ENCODE measurements around the gene DOCK9. TPM values are rescaled to one million over a fixed set of nuclear protein-coding genes. Genes with fewer than 3 reads are reported as not detected.

DOCK9 gene
- total RNA-seq, 1 experiment from 2014 or later, result 6.7 TPM

- H3K36me3 ChIP-seq (ENCODE audit: insufficient read depth, low read length), result no peaks in the 10 kb centered on the region
- DNase-seq, result no peak
- no peaks in the 10 kb centered on the region for H3K9me2 ChIP-seq (replicated peaks; ENCODE audit: insufficient read depth, low read length)
- no peak overlapping the region for H3K27ac ChIP-seq (ENCODE audit: low read length)
- H3K27me3 ChIP-seq (ENCODE audit: low read length), result no peaks in the 10 kb centered on the region
- no peak overlapping the region for H3K9ac ChIP-seq (ENCODE audit: low read length)
- H3K79me2 ChIP-seq (ENCODE audit: low read length), result no peaks in the 10 kb centered on the region
- H3K4me2 ChIP-seq (ENCODE audit: low read depth, low read length, poor library complexity, severe bottlenecking), result no peak overlapping the region
- no peaks in the 10 kb centered on the region for H4K20me1 ChIP-seq (ENCODE audit: insufficient read depth, low read depth, low read length)
- H3K4me1 ChIP-seq (ENCODE audit: low read length), result no peaks in the 10 kb centered on the region
- H3K4me3 ChIP-seq (ENCODE audit: low read length), result no peak overlapping the region
- no peaks in the 10 kb centered on the region for H3K9me3 ChIP-seq (ENCODE audit: low read length)
- H2AFZ ChIP-seq (ENCODE audit: low read length), result no peak overlapping the region
Measured at GRCh38 chr13:98791611-98792010, 186.3 kb downstream of the DOCK9 start.

- no peaks in the 10 kb centered on the region for H3K9me3 ChIP-seq (ENCODE audit: low read length)
- no peak overlapping the region for H2AFZ ChIP-seq (ENCODE audit: low read length)
- no peaks in the 10 kb centered on the region for H3K9me2 ChIP-seq (replicated peaks; ENCODE audit: insufficient read depth, low read length)
- no peaks in the 10 kb centered on the region for H3K79me2 ChIP-seq (ENCODE audit: low read length)
- H4K20me1 ChIP-seq (ENCODE audit: insufficient read depth, low read depth, low read length), result no peaks in the 10 kb centered on the region
- no peak overlapping the region for H3K4me2 ChIP-seq (ENCODE audit: low read depth, low read length, poor library complexity, severe bottlenecking)
- no peak overlapping the region for H3K27ac ChIP-seq (ENCODE audit: low read length)
- H3K36me3 ChIP-seq (ENCODE audit: insufficient read depth, low read length), result no peaks in the 10 kb centered on the region
- H3K27me3 ChIP-seq (ENCODE audit: low read length), result no peaks in the 10 kb centered on the region
- H3K9ac ChIP-seq (ENCODE audit: low read length), result no peak overlapping the region
- H3K4me1 ChIP-seq (ENCODE audit: low read length), result no peaks in the 10 kb centered on the region
- DNase-seq, result no peak
- H3K4me3 ChIP-seq (ENCODE audit: low read length), result no peak overlapping the region
Measured at GRCh38 chr13:98787996-98788395, 189.9 kb downstream of the DOCK9 start.

GRCh38 chr13:98787173-98787572 lies 190.7 kb downstream of the DOCK9 start:
- no peaks in the 10 kb centered on the region for H3K9me3 ChIP-seq (ENCODE audit: low read length)

GRCh38 chr13:98786023-98786422 lies 191.8 kb downstream of the DOCK9 start:
- DNase-seq, result no peak

More at GRCh38 chr13:98787173-98787572, 190.7 kb downstream of the DOCK9 start:
- H3K9ac ChIP-seq (ENCODE audit: low read length), result no peak overlapping the region
- no peak for DNase-seq
- no peaks in the 10 kb centered on the region for H3K4me1 ChIP-seq (ENCODE audit: low read length)
- H3K27me3 ChIP-seq (ENCODE audit: low read length), result no peaks in the 10 kb centered on the region
- no peaks in the 10 kb centered on the region for H4K20me1 ChIP-seq (ENCODE audit: insufficient read depth, low read depth, low read length)
- no peak overlapping the region for H3K4me2 ChIP-seq (ENCODE audit: low read depth, low read length, poor library complexity, severe bottlenecking)
- no peak overlapping the region for H3K27ac ChIP-seq (ENCODE audit: low read length)
- H3K79me2 ChIP-seq (ENCODE audit: low read length), result no peaks in the 10 kb centered on the region
- no peak overlapping the region for H3K4me3 ChIP-seq (ENCODE audit: low read length)
- no peaks in the 10 kb centered on the region for H3K36me3 ChIP-seq (ENCODE audit: insufficient read depth, low read length)
- H2AFZ ChIP-seq (ENCODE audit: low read length), result no peak overlapping the region
- H3K9me2 ChIP-seq (replicated peaks; ENCODE audit: insufficient read depth, low read length), result no peaks in the 10 kb centered on the region

GRCh38 chr13:98785405-98785804 lies 192.5 kb downstream of the DOCK9 start:
- Histone ChIP-seq H4K20me1 (ENCODE audit: insufficient read depth, low read depth, low read length) (no peaks in the 10 kb centered on the region), H3K4me3 (ENCODE audit: low read length) (no peak overlapping the region)

More at GRCh38 chr13:98786023-98786422, 191.8 kb downstream of the DOCK9 start:
- Histone ChIP-seq H3K4me2 (ENCODE audit: low read depth, low read length, poor library complexity, severe bottlenecking) (no peak overlapping the region), H3K9me2 (replicated peaks; ENCODE audit: insufficient read depth, low read length) (no peaks in the 10 kb centered on the region), H3K79me2 (ENCODE audit: low read length) (no peaks in the 10 kb centered on the region), H4K20me1 (ENCODE audit: insufficient read depth, low read depth, low read length) (no peaks in the 10 kb centered on the region), H3K9ac (ENCODE audit: low read length) (no peak overlapping the region), H3K36me3 (ENCODE audit: insufficient read depth, low read length) (no peaks in the 10 kb centered on the region), H3K4me1 (ENCODE audit: low read length) (no peaks in the 10 kb centered on the region), H3K4me3 (ENCODE audit: low read length) (no peak overlapping the region), H3K27me3 (ENCODE audit: low read length) (no peaks in the 10 kb centered on the region), H3K9me3 (ENCODE audit: low read length) (no peaks in the 10 kb centered on the region), H3K27ac (ENCODE audit: low read length) (no peak overlapping the region), H2AFZ (ENCODE audit: low read length) (no peak overlapping the region)

GRCh38 chr13:98784666-98785065 lies 193.2 kb downstream of the DOCK9 start:
- Histone ChIP-seq H3K36me3 (ENCODE audit: insufficient read depth, low read length) (no peaks in the 10 kb centered on the region), H3K79me2 (ENCODE audit: low read length) (no peaks in the 10 kb centered on the region), H3K27ac (ENCODE audit: low read length) (no peak overlapping the region), H3K27me3 (ENCODE audit: low read length) (no peaks in the 10 kb centered on the region), H3K9ac (ENCODE audit: low read length) (no peak overlapping the region), H2AFZ (ENCODE audit: low read length) (no peak overlapping the region), H3K4me1 (ENCODE audit: low read length) (no peaks in the 10 kb centered on the region), H3K4me2 (ENCODE audit: low read depth, low read length, poor library complexity, severe bottlenecking) (no peak overlapping the region), H3K9me3 (ENCODE audit: low read length) (no peaks in the 10 kb centered on the region), H3K4me3 (ENCODE audit: low read length) (no peak overlapping the region), H3K9me2 (replicated peaks; ENCODE audit: insufficient read depth, low read length) (no peaks in the 10 kb centered on the region), H4K20me1 (ENCODE audit: insufficient read depth, low read depth, low read length) (no peaks in the 10 kb centered on the region)
- DNase-seq, result no peak

More at GRCh38 chr13:98785405-98785804, 192.5 kb downstream of the DOCK9 start:
- no peak for DNase-seq
- Histone ChIP-seq H3K79me2 (ENCODE audit: low read length) (no peaks in the 10 kb centered on the region), H3K36me3 (ENCODE audit: insufficient read depth, low read length) (no peaks in the 10 kb centered on the region), H2AFZ (ENCODE audit: low read length) (no peak overlapping the region), H3K9ac (ENCODE audit: low read length) (no peak overlapping the region), H3K9me2 (replicated peaks; ENCODE audit: insufficient read depth, low read length) (no peaks in the 10 kb centered on the region), H3K27ac (ENCODE audit: low read length) (no peak overlapping the region), H3K27me3 (ENCODE audit: low read length) (no peaks in the 10 kb centered on the region), H3K9me3 (ENCODE audit: low read length) (no peaks in the 10 kb centered on the region), H3K4me2 (ENCODE audit: low read depth, low read length, poor library complexity, severe bottlenecking) (no peak overlapping the region), H3K4me1 (ENCODE audit: low read length) (no peaks in the 10 kb centered on the region)

- Histone ChIP-seq H3K9ac (ENCODE audit: low read length) (no peak overlapping the region), H3K36me3 (ENCODE audit: insufficient read depth, low read length) (no peaks in the 10 kb centered on the region), H3K4me2 (ENCODE audit: low read depth, low read length, poor library complexity, severe bottlenecking) (no peak overlapping the region), H2AFZ (ENCODE audit: low read length) (no peak overlapping the region), H4K20me1 (ENCODE audit: insufficient read depth, low read depth, low read length) (no peaks in the 10 kb centered on the region), H3K9me3 (ENCODE audit: low read length) (no peaks in the 10 kb centered on the region), H3K4me1 (ENCODE audit: low read length) (no peaks in the 10 kb centered on the region), H3K27ac (ENCODE audit: low read length) (no peak overlapping the region), H3K79me2 (ENCODE audit: low read length) (no peaks in the 10 kb centered on the region), H3K9me2 (replicated peaks; ENCODE audit: insufficient read depth, low read length) (no peaks in the 10 kb centered on the region), H3K4me3 (ENCODE audit: low read length) (no peak overlapping the region), H3K27me3 (ENCODE audit: low read length) (no peaks in the 10 kb centered on the region)
- DNase-seq, result no peak
Measured at GRCh38 chr13:98783856-98784478, 193.9 kb downstream of the DOCK9 start.

GRCh38 chr13:98782654-98783053 lies 195.2 kb downstream of the DOCK9 start:
- Histone ChIP-seq H3K9me2 (replicated peaks; ENCODE audit: insufficient read depth, low read length) (no peaks in the 10 kb centered on the region), H3K27ac (ENCODE audit: low read length) (no peak overlapping the region), H3K4me1 (ENCODE audit: low read length) (no peaks in the 10 kb centered on the region), H3K4me2 (ENCODE audit: low read depth, low read length, poor library complexity, severe bottlenecking) (no peak overlapping the region), H3K9me3 (ENCODE audit: low read length) (no peaks in the 10 kb centered on the region), H3K27me3 (ENCODE audit: low read length) (no peaks in the 10 kb centered on the region), H3K79me2 (ENCODE audit: low read length) (no peaks in the 10 kb centered on the region), H3K4me3 (ENCODE audit: low read length) (no peak overlapping the region), H4K20me1 (ENCODE audit: insufficient read depth, low read depth, low read length) (no peaks in the 10 kb centered on the region), H3K36me3 (ENCODE audit: insufficient read depth, low read length) (no peaks in the 10 kb centered on the region), H3K9ac (ENCODE audit: low read length) (no peak overlapping the region), H2AFZ (ENCODE audit: low read length) (no peak overlapping the region)
- DNase-seq, result no peak

Measured in Karpas-422 (cell line).